ENCODE data around the gene SPDL1.

- TF ChIP-seq TAF1 (IDR thresholded peaks at IDR 0.05; ENCODE audit: borderline replicate concordance, low read depth, low read length), result no peak
- no peak for TF ChIP-seq POLR2AphosphoS5 (IDR thresholded peaks at IDR 0.05; ENCODE audit: low read depth, low read length)
Observed at GRCh38 chr5:169635936-169636335, 52.4 kb downstream of the SPDL1 start.
